WERI-Rb-1 (cell line): ENCODE data around the gene RESP18.

Source experiments
- DNase-seq: peaks from one replicate; pipeline ENCODE4 v3.0.0-alpha.2; 2020
- H3K27ac ChIP-seq: fragments of 250-450 bp; sonication (Bioruptor Pico); 2 replicates; pipeline ENCODE4 v1.5.1; 2020; ENCODE audit warnings: mild to moderate bottlenecking, moderate library complexity
- H3K27me3 ChIP-seq: fragments of 250-450 bp; sonication (Bioruptor Pico); 2 replicates; pipeline ENCODE4 v1.5.1; 2021; ENCODE audit warnings: mild to moderate bottlenecking, low read depth, moderate library complexity; ENCODE audit not compliant: insufficient read depth, severe bottlenecking
- H3K36me3 ChIP-seq: fragments of 250-450 bp; sonication (Bioruptor Pico); 2 replicates; pipeline ENCODE4 v1.5.1; 2020; ENCODE audit warnings: mild to moderate bottlenecking, moderate library complexity
- H3K4me3 ChIP-seq: 2 replicates; pipeline ENCODE4 v1.5.1; 2011; ENCODE audit warnings: low read depth, mild to moderate bottlenecking, control low read depth, low read length
- H3K9me3 ChIP-seq: fragments of 250-450 bp; sonication (Bioruptor Pico); 2 replicates; pipeline ENCODE4 v1.5.1; 2021; ENCODE audit warnings: mild to moderate bottlenecking, moderate library complexity; ENCODE audit not compliant: severe bottlenecking
- TF ChIP-seq, protein P1 (sequence below): IDR thresholded peaks from 2 replicates; pipeline ENCODE4 v1.5.1; 2011; ENCODE audit warnings: low read depth, mild to moderate bottlenecking, control low read depth, inconsistent platforms, low read length

RESP18 gene

DNA sequence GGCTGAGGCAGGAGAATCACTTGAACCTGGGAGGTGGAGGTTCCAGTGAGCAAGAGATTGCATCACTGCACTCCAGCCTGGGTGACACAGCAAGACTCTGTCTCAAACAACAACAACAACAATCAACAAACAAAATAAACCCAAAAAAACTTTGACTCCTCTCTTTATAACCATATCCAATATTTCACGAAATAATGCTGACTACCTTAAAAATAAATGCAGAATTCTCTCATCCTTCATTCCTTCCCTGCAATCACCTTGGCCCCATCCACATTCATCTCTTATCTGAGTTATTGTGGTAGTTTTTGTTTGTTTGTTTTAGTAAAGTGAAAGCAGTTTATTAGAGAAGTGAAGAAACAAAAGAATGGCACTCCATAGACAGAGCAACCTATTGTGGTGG is 26.5 kb downstream of the RESP18 start:
- Histone ChIP-seq H3K4me3 (no peak overlapping the region), H3K27me3 (no peaks in the 10 kb centered on the region), H3K27ac (no peak overlapping the region), H3K9me3 (no peaks in the 10 kb centered on the region), H3K36me3 (peaks cover 33% of the 10 kb centered on the region)
- TF ChIP-seq, protein P1, sequence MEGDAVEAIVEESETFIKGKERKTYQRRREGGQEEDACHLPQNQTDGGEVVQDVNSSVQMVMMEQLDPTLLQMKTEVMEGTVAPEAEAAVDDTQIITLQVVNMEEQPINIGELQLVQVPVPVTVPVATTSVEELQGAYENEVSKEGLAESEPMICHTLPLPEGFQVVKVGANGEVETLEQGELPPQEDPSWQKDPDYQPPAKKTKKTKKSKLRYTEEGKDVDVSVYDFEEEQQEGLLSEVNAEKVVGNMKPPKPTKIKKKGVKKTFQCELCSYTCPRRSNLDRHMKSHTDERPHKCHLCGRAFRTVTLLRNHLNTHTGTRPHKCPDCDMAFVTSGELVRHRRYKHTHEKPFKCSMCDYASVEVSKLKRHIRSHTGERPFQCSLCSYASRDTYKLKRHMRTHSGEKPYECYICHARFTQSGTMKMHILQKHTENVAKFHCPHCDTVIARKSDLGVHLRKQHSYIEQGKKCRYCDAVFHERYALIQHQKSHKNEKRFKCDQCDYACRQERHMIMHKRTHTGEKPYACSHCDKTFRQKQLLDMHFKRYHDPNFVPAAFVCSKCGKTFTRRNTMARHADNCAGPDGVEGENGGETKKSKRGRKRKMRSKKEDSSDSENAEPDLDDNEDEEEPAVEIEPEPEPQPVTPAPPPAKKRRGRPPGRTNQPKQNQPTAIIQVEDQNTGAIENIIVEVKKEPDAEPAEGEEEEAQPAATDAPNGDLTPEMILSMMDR: no peak
- no peak for DNase-seq

DNA sequence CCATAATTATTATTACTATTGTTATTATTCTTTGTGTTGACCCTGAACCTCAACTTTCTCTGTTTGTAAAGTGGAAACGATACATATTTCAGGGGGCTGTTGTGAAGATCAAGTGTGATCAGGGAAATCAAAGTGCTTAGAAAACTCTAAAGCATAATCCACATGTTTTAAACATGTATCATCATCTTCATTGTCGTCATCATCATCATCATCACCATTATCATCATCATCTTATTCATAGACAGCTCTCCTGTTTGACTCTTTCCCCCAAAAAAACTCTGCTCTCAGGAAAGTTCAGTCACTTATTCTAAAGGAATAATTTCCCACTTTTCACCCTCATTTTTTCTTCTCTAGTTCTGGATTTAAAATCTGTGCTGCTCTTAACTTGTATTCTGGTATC is 28.3 kb downstream of the RESP18 start:
- TF ChIP-seq, protein P1: no peak
- no peak overlapping the region for H3K27ac ChIP-seq
- DNase-seq: no peak
- H3K27me3 ChIP-seq: no peaks in the 10 kb centered on the region
- peaks cover 33% of the 10 kb centered on the region for H3K36me3 ChIP-seq
- no peak overlapping the region for H3K4me3 ChIP-seq
- no peaks in the 10 kb centered on the region for H3K9me3 ChIP-seq

DNA sequence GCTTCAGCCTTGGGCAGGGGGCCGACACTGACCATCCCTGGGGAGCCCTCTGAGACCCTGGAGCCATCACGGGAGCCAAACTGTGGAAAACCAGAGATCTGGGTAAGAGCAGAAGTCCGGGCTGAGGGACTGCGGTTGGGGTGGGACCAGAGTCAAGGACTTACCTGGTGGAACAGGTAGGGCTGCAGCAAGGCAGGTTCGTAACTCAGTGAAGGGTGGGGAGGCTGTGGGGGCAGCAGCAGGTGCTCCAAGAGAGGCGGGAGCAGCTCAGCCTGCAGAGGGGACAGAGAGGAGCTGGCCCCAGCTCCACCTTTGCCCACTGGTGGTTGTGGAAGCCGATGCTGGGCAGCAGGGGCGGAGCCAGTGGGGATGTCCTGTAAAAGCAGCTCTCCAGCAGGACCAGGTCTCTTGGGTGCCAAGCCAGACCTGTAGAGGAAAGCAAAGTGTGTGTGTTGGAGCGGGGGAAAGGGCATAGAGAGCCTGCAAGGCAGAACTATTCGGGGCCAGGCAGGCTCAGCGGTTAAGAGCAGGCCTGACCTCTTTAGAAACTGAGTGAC is 30.1 kb downstream of the RESP18 start:
- peaks cover 33% of the 10 kb centered on the region for H3K36me3 ChIP-seq
- no peak for DNase-seq
- no peaks in the 10 kb centered on the region for H3K9me3 ChIP-seq
- H3K27me3 ChIP-seq: no peaks in the 10 kb centered on the region
- H3K4me3 ChIP-seq: no peak overlapping the region
- TF ChIP-seq, protein P1: no peak
- H3K27ac ChIP-seq: no peak overlapping the region

DNA sequence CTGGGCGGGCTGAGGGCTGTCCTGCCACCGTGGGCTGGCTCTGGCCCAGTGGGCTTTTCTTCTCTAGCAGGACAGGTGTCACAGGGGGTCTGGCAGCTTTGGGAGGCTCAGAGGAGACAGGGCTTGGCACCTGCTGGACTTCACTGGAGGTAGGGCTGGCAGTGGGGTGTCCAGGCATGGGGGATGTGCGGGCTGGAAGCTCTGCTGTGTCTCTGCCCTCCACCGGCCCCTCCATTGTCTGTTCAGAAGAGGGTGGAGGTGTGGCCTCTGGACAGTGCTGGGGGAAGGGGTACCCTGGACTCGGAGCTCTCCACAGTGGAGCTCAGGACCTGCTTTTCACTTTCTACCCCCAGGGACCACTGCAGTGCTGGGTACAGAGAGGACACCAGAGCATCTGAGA is 32.5 kb downstream of the RESP18 start:
- TF ChIP-seq, protein P1: no peak
- Histone ChIP-seq H3K27ac (no peak overlapping the region), H3K36me3 (peaks cover 33% of the 10 kb centered on the region), H3K4me3 (no peak overlapping the region), H3K27me3 (no peaks in the 10 kb centered on the region), H3K9me3 (no peaks in the 10 kb centered on the region)
- DNase-seq: no peak

DNA sequence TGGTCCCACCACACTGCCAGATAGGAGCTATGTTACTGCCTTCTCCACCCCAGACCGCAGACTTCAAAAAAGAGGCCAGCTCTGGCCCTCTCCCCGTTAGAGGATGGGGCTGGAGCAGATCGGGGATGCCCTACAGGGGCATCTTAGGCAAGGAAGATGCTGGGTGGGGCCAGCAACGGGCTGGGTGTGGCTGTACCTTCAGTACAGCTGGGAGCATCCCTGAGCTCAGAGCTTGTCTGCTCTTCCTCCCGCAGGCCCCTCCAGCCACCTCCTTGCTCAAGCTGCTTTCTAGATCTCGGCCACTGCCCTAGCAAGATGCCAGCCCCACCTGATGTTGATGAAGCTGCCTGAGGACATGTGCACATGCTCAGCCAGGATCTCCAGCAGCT is 33.2 kb downstream of the RESP18 start:
- TF ChIP-seq, protein P1: no peak

DNA sequence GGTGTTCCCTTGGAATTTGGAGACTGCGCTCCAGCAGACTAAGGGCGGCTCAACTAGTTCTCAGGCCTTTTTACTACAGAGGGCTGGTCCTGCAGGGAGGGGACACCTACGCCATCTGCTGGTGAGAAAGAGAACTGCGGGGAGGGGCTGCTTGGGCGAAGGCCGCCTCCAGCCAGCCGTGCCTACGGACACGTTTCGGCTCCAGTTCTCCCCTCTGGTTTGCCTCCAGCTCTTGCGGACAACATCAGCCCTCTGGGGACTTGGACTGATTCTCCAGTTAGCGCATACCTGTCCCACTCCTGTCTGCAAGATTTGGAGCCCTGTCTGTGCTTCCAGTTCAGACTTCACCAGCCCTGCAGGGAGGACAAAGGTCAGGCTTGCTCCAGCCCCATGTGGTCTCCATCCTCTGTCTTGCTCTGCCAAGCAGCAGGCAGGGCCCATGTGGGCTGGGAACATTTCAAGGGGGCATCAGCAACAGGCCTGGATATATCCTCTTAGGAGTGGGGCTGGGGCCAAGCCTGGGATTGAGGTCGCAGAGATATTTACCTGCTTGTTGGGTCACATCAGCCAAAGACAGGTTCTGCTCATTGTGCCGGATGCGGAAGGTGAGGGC is 33.7 kb downstream of the RESP18 start:
- H3K4me3 ChIP-seq: no peak overlapping the region
- H3K9me3 ChIP-seq: no peaks in the 10 kb centered on the region
- DNase-seq: peak; percentile 88
- H3K27me3 ChIP-seq: no peaks in the 10 kb centered on the region
- TF ChIP-seq, protein P1: peak; percentile 97
- H3K36me3 ChIP-seq: peaks cover 32% of the 10 kb centered on the region
- no peak overlapping the region for H3K27ac ChIP-seq

More for the DNA sequence above, 33.2 kb downstream of the RESP18 start:
- H3K36me3 ChIP-seq: peaks cover 33% of the 10 kb centered on the region
- H3K4me3 ChIP-seq: no peak overlapping the region
- H3K27ac ChIP-seq: no peak overlapping the region
- no peak for DNase-seq
- H3K9me3 ChIP-seq: no peaks in the 10 kb centered on the region
- H3K27me3 ChIP-seq: no peaks in the 10 kb centered on the region
